A549 treated with Hydrocortisone at 1 μM for 4 hours (cell line): ENCODE measurements around the gene KCNA1. TPM values are rescaled to one million over a fixed set of nuclear protein-coding genes. Genes with fewer than 3 reads are reported as not detected.

Experiments
- total RNA-seq: library from RNA; stranded (reverse); fragments of 200-300 nt; extraction: Qiagen RNA extraction; gene quantifications from 5 replicates; pipeline ENCODE4 v1.2.3, GENCODE V29; 2022

The KCNA1 gene
- total RNA-seq = not detected in 5 replicates

DNA sequence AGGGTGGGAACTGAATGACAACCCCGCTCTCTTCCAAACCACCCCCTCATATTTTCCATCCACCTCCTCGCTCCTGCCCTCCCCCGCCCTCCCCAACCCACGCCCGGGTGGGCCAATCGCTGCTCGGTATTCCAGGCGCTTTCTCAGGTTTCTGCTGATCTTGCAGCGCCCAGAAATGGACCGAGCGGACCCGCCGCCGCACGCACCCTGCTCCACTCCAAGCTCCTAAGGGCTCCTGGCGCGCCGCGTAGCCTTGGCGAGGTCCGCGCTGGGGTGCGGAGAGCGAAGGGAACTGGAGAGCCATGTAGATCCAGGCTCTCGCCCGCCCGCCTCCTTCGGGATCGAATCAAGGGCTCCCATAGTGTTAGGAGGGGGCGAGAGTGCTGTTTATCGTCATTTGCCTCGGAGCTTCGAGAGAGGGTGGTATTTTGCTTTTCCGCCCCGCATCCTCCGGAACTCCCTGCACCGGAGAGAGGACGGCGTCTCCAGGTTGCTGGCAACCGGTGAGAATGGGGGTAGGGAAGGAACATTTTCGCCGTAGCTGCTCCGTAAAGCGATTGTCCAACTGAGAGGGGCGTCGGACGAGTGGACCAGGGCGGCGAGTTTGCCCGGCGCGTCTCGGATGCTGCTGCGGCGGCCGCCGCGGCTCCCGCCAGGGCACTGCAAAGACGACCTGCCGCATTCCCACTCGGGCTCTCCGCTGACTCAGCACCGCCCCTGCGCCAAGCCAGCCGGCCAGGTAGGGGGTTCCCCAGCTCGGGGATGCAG, at the start of gene KCNA1:
Gene KCNA1 (plus strand): TSS at position 172 of the 768 bp plus-strand sequence. CDS start 1,474 bp downstream, outside the sequence.

Other genes starting within 250 kb of the KCNA1 start
- not detected in 5 replicates for gene GALNT8, start 189.5 kb upstream of the KCNA1 start, total RNA-seq
- not detected in 5 replicates for gene KCNA5, start 134.0 kb downstream of the KCNA1 start, total RNA-seq